Measurements from ENCODE around the gene ZNF318.
"Not testable (repeated sequence)": the region's sequence is repeated elsewhere in the genome, so short reads cannot be mapped to it uniquely, and the experiment has no call there.

ZNF318 gene

DNA sequence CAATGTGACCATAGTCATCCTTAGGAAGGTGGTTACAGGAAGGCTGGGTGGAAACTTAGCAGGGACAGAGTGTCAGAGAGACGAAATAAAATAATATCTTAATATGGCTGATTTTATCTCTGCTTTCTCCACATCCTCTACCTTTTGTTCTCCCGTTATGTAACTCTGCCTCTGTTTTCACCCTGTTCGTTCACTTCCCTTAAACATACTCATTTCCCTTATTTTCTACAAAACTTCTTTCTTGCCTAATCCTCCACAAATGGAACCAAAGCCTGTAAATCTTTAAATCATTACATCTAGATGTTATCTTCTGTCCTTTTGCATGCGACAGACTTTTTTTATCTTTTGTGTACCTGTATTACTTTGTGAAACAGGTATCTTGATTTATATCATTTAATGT lies 37.6 kb downstream of the ZNF318 start:
- DNase-seq = no peak

DNA sequence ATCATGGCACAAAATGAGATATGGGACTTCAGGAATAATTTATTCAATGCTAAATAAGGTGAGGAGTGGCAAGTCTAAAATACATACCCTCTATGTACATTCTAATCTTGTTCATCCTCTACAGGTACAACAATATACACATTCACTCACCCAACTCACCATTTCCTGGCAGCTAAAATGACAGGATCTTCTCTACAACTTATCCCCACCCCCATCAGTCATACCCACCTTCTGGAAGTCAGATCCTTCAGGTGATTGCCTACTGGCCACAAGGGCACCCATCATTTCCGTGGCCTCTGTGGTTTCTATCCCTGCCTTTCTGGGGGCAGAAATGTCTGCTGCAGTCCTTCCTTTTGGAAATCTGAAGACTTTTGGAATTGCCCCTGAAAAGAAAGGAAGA lies 38.0 kb downstream of the ZNF318 start:
- DNase-seq = no peak

DNA sequence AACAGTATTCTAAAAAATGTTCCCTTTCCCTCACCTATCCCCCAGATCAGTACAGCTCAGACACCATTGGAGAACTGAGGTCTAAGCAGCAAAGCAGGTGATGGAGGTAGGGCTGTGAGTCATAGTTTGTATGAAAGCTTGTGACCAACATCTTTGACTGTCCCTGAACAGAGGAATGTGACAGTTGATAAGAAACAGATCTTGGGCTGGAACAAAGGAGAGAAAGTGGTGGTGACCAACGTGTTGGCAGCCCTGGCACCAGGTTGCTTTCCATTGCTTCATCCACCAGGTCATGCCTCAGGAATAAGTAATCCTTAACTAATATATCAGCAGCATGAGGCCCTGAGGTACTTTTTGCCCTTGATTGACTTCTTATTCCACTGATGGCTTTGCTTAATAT lies 40.9 kb downstream of the ZNF318 start:
- DNase-seq = no peak

DNA sequence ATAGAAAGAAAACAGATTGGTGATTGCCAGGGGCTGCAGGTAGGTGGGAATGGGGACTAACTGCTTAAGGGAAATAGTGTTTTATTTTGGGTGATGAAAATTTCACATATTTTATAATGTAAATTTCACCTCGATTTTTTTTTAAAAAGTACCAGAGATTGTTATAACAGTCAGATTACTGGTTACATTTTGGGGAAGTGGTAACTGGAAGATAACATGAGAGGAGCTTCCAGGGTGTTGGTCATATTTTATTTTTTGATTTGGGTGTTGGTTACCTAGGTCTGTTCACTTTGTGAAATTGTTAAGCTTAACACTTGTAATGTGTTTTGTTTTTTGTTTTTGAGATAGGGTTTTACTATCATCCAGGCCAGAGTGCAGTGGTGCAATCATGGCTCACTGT lies 43.6 kb downstream of the ZNF318 start:
- DNase-seq = no peak

DNA sequence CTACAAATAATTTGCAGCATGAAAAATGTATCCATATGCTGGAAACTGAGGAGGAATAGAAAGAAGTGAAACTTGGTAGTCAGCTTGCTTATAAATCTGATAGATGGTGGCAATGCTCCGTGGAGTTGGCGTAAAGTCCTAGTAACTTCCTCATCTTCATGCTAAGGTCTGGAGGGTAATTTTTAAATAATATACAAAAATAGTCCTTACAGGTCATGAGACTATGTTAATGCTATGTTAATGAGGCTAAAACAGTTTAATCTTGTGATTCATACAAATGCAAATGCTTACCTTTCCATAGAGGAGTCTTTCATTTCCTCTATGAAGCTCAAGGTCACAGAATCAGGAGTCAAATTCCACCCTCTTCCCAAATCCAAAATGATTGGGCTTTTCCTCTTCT lies 51.4 kb downstream of the ZNF318 start:
- no peak for DNase-seq

DNA sequence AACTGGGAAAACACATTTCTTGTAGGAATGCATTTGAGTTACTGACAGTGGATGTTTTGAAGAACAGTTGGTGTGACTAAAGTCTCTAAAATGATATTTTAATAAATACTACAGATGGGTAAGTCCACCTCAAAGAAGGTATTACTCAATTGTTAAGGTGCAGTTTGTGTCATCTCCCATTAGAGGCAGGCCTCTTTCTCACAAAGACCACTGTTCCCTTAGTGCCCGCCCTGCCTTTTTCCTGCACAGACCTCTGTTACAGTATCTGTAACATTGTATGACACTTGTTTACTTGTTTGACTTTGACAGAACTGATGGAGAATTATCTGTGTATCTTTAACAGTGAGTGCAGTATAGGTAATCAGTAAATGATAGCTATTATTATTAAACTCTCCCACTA lies 55.6 kb downstream of the ZNF318 start:
- no peak for DNase-seq

DNA sequence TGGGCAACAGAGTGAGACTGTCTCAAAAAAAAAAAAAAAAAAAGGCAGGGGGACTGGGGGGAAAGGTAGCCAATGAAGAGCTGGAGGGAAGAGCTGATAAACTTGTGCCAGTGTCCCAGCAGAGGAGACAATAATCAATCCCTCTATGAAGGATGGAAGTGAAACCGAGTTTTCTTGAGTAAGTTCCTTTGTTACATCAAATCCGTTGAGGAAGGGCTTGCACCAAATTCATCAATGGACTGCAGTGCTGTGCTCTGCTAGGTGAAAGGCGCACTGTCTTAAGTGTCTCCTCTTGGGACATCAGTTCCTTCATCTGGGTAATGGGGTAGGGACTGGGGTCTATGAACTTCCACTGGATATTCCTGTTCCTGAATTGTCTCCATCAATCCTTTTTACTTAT lies 57.8 kb downstream of the ZNF318 start:
- no peak for DNase-seq

DNA sequence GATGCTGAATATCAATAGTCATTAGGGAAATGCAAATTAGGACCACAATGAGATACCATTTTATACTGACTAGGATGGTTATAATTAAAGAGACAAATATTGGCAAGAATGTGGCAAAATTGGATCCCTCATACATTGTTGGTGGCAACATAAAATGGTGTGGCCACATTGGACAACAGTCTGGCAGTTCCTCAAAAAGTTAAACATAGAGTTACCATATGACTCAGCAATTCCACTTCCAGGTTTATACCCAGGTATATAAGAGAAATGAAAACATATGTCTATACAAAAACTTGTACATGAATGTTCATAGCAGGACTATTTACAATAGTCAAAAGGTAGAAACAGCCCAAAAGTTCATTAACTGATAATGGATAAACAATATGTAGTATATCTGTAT lies 58.8 kb downstream of the ZNF318 start:
- DNase-seq = no peak

DNA sequence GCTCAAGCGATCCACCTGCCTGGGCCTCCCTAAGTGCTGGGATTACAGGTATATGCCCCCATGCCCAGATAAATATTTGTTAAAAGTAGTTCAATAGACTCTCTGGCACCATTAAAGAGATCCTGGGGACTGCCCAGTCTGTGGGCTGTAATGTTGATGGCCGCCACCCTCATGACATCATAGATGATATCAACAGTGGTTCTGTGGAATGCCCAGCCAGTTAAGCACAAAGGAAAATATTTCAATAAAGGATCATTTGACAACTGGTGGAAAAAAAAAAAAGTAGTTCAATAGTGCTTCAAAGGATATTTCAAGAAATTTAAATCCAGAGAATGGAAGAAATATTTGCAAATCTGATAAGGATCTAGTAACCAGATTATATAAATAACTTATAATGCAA lies 59.3 kb downstream of the ZNF318 start:
- DNase-seq = no peak

DNA sequence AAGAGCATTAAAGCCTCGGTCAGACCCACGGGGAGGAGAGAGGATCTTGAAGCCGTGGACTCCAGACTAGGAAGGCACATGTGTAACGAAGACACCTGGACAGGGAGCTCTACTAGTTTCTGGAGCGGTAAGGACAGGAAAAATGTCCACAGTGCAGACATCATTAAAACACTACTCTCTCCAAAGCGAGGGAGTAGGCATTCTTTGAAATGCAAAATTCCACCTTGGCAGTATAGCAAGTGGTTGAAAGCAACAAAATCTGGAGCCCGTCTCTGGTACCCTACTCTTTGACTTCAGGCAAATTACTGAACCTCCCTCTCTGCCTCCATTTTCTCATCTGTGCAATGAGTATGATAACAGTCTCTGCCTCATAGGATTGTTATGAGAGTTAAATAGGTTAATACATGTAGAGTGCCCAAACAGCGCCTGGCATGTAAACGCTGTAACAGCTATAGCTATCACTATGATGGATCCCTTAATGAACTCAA lies 60.4 kb downstream of the ZNF318 start:
- DNase-seq = no peak

DNA sequence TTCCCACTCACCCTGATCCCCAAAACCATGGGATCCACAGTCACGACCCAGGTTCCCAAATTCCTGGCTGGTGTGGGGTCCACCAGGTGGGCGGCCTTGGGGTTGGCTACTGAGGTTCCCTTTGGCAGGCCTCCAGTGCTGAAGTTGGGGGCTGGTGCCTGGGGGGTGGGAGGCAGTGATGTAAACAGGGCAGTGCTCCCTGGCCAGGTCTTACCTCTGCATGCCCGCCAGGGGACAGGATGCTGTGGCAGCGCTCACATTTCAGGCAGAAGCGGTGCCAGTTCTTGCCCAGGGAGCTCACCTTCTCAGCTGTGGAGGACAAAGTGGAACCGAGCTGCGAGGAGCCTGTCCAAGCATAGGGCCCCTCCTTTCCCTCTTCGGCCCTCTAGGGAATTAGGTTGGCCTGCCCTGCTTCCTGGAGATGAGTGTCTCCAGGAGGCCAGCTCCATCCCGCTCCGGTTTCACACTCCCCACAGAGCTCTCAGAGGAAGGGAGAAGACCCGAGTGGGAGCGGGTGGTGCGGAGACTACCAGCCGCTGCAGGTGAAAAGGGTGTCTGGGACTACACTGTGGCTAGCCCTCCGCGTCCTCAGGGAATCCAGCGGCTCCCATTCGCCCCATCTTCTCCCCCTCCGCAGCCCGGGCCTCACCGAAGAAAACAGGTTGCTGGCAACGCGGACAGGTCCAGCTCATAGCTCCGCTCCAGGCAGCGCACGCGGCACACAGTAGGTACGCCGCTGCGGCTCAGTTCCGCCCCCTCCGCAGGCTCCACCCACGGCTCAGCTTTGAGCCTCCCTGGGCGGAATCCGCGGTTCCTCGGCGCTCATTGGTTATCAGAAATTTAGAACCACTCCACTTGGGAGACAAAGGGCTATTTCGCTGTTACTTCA lies 61.1 kb downstream of the ZNF318 start, which contains the start of gene CRIP3:
CRIP3 (minus strand) TSS at position 726 of the 889 bp plus-strand sequence; CDS start at position 692, 34 bp downstream.
- peak; percentile 74 for DNase-seq

DNA sequence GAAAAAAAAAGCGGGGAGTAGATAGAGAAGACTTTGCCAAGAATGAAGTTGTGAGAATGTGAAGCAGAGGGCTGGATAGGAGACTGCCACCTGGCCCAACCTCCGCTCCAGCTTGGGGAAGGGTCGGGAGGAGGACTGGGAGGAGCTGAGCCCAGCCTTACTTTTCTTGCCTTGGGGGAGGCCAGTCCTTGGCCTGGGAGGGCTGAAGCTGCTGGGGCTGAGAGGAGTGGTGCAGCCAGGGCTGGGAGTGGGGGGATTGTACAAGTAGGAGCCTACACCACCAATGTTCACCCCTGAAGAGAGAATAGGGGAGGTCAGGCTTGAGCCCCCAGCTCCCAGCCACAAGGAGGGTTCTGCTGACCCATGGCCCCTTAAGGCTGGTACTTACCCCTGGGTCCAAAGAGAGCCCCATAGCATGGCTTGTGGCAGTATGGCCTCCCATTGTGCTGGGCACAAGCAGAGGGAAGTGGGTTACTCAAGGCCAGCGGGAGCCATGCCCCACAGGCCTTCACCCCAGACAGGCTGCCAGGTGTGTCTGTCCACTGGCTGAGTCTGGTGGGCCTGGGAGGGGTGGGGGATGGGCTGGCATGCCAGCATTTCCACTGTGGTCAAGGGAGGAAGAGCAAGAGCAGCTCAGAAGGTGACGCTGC lies 61.9 kb downstream of the ZNF318 start:
- no peak for DNase-seq

DNA sequence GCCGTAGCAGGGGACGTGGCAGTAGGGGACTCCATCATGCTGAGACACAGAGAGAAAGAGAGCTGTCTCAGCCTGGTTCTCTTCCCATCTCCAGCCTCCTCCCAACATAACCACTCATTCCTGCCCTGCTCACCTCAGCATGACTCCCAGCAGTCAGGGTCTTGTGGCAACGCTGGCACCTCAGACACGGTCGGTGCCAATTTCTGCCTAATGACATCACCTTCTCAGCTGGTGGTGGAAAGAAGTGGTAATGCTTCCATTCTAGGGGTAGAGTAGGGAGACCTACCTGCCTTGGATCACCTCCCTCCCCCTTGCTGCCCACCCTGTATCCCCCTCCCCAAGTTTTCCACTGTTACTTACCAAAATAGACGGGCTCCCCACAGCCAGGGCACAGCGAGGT lies 63.4 kb downstream of the ZNF318 start:
- DNase-seq = no peak

DNA sequence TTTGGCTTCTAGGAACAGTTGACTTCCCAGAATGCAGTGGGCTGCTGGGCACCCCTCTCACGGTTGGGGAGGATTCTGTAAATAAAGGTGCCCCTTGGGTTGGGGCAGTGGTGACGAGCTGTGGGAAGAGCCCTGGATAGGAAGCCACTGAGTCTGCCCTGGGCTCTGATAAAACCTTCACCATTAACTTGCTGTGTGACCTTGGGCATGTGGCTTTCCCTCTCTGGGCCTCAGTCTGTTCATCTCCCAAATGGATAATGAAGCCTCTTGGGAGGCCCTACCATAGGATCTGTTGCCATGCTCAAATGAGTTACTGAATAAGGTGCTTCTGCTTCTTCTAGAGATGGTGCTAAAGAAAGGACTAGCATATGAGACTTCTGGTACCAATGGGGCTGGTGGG lies 64.6 kb downstream of the ZNF318 start:
- DNase-seq = no peak

DNA sequence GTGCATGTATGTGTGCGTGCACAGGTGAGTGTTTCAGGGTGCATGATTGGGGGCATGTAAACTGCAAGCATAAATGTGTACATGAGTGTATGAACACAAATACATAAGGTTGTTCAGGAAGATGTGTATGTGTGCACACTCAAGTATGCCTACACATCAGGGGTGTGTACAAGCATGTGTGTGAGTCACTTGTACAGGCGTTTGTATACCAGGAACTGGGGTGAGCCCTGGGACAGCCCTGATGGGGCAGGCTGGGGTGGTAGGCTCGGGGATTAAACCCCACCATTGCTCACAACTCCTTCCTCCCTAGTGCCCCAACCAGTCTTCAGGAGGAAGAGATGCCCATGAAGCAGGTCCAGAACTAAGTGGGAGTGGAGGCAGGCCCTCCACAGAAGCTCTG lies 65.1 kb downstream of the ZNF318 start:
- DNase-seq = no peak

DNA sequence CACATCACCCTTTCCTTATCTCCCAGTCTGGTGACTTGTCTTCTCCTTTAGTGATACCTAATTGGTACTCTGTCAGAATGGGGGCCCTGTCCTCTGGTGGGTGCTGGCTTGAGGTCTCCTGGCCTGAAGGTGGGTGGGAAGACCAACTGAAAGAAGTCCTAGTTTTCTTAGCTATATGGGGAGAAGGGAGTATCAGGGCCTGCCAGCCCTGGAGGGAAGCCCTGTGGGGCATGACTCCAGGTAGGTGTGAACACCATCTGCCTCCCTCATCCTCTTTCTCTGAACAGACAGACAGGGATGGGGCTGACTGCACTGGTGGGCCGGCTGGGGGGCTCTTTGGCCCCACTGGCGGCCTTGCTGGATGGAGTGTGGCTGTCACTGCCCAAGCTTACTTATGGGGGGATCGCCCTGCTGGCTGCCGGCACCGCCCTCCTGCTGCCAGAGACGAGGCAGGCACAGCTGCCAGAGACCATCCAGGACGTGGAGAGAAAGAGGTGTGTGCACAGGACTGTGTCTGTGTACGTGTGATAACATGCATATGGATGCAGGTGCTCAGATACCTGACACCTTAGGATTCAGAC lies 65.6 kb downstream of the ZNF318 start:
- DNase-seq = no peak

DNA sequence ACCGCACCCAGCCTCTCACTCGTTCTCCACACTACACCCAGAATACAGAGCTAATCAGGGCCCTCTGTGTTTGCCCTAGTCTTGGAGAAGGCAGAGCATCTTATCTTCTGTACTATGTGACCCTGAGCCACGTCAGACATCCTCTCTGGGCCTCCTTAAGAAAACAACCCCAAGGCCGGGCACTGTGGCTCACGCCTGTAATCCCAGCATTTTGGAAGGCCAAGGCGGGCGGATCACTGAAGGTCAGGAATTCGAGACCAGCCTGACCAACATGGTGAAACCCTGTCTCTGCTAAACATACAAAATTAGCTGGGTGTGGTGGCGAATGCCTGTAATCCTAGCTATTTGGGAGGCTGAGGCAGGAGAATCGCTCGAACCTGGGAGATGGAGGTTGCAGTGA lies 66.4 kb downstream of the ZNF318 start:
- not testable (repeated sequence) for DNase-seq

DNA sequence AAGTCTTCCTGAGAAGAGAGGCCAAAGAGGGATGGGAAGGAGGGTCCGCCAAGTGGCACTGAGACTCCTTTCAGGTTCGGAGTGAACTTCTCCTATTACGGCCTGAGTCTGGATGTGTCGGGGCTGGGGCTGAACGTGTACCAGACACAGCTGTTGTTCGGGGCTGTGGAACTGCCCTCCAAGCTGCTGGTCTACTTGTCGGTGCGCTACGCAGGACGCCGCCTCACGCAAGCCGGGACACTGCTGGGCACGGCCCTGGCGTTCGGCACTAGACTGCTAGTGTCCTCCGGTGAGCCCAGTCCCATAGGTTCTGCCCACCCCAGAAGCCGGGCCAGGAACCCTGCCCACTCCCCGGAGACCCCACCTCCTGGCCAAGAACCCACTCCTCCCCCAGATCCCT lies 67.3 kb downstream of the ZNF318 start:
- DNase-seq = no peak

DNA sequence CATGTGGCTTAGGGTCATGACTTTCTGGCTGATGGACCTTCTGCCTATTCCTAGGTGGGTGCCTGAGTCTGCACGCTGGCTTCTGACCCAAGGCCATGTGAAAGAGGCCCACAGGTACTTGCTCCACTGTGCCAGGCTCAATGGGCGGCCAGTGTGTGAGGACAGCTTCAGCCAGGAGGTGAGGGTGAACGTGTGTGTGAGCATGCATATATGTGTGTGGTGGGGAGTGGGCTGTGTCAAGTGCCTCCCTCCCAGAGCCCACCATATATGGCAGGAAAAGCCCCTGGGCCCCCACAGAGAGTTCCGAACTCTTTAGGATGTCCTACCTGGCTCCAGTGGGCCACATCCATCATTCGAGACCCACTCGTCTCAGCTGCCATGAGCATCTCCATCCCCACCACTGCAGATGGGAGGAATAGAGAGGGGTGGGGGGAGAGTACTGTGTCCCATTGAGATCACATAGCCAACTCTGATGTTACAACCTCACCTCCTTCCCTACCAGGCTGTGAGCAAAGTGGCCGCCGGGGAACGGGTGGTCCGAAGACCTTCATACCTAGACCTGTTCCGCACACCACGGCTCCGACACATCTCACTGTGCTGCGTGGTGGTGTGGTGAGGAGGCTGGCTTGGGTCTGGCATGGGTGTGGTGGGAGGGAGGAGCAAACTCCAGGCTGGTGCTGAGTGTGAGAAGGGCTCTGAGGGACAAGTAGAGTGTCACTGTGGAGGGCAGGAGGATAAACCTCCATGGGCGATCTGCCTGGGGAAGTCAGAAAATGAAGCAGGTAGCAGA lies 68.2 kb downstream of the ZNF318 start:
- DNase-seq = no peak

DNA sequence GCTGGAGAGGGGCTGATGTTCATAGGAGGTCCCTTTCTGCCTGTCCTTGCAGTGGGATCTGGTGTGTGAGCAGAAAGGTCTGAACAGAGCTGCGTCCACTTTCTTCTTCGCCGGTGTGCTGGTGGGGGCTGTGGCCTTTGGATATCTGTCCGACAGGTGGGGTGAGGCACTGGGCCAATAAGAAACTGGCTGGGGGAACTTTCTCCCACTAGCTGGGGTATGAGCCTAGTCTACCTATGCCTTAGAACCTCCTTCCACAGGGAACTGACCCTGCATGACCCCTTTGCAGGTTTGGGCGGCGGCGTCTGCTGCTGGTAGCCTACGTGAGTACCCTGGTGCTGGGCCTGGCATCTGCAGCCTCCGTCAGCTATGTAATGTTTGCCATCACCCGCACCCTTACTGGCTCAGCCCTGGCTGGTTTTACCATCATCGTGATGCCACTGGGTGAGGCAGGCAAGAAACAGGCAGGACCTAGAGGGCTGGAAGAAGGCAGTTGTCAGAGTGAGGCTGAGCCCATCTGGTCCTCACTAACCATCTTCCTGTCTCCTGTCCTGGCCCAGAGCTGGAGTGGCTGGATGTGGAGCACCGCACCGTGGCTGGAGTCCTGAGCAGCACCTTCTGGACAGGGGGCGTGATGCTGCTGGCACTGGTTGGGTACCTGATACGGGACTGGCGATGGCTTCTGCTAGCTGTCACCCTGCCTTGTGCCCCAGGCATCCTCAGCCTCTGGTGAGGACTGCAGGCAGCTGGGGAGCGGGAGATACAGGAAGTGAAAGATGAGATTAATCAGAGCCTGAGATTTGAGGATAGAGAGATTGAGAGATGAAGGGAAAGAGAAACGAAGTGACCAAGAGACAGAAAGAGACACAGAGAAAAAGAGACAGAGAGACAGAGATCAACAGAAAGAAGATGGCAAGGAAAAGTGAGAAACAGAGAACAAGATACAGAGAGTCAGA lies 69.8 kb downstream of the ZNF318 start:
- DNase-seq = no peak

DNA sequence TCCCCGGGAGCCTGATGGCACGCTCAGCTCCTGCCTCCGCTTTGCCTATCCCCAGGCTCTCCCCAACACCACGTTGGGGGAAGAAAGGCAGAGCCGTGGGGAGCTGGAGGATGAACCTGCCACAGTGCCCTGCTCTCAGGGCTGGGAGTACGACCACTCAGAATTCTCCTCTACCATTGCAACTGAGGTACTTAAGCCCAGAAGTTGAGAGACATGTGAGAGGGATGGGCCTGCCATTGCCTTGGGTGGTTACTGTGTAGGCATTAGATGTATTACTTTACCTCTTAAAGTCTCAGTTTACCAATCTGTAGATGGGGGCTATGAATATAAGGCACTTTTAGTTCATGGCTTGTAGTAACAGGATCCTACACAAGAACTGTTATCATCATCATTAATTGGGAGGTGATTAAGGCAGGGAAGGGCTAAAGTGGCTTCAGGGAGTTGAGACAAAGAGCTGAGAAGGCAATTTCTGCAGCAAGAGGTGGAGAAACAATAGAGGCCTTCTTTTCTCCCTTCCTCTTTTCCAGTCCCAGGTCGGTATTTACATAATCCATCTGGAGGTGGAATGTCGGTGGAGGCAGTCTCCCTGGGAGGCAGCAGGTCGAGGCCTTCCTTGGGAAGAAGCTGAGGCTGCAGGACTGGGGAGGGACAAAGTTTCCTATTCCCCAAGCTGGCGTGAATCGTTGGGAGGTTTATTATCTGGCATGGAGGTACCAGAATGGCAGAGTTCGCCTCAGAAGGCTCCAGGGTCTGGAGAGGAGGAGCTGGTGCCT lies 70.7 kb downstream of the ZNF318 start:
- no peak for DNase-seq
